ENCODE measurements around the gene KIF13A.
"Not testable (repeated sequence)": the region's sequence is repeated elsewhere in the genome, so short reads cannot be mapped to it uniquely, and the experiment has no call there.

The KIF13A gene

GRCh38 chr6:17894905-17895304 is 92.5 kb downstream of the KIF13A start:
- H3K27ac ChIP-seq (ENCODE audit: low read depth, low read length): no peak overlapping the region
- no peak overlapping the region for H3K9ac ChIP-seq (ENCODE audit: low read length)
- H3K27me3 ChIP-seq (ENCODE audit: control insufficient read depth, insufficient read depth, low read length): no peaks in the 10 kb centered on the region
- H3K4me1 ChIP-seq (ENCODE audit: control insufficient read depth, insufficient read depth, low read length): no peaks in the 10 kb centered on the region
- no peak overlapping the region for H3K4me3 ChIP-seq (ENCODE audit: low read depth, low read length)
- H3K9me3 ChIP-seq (ENCODE audit: control insufficient read depth, insufficient read depth, low read depth, low read length): peaks cover 24% of the 10 kb centered on the region
- peaks cover 37% of the 10 kb centered on the region for H3K36me3 ChIP-seq (ENCODE audit: control insufficient read depth, insufficient read depth, low read length)

- Histone ChIP-seq H3K9ac (ENCODE audit: low read length) (no peak overlapping the region), H3K4me3 (ENCODE audit: low read depth, low read length) (no peak overlapping the region), H3K36me3 (ENCODE audit: control insufficient read depth, insufficient read depth, low read length) (peaks cover 37% of the 10 kb centered on the region), H3K27ac (ENCODE audit: low read depth, low read length) (no peak overlapping the region), H3K9me3 (ENCODE audit: control insufficient read depth, insufficient read depth, low read depth, low read length) (peaks cover 24% of the 10 kb centered on the region), H3K4me1 (ENCODE audit: control insufficient read depth, insufficient read depth, low read length) (no peaks in the 10 kb centered on the region), H3K27me3 (ENCODE audit: control insufficient read depth, insufficient read depth, low read length) (no peaks in the 10 kb centered on the region)
These were observed 93.2 kb downstream of the KIF13A start for GRCh38 chr6:17894191-17894590.

- Histone ChIP-seq H3K4me3 (ENCODE audit: low read depth, low read length) (no peak overlapping the region), H3K27ac (ENCODE audit: low read depth, low read length) (no peak overlapping the region), H3K36me3 (ENCODE audit: control insufficient read depth, insufficient read depth, low read length) (peaks cover 29% of the 10 kb centered on the region), H3K9ac (ENCODE audit: low read length) (no peak overlapping the region), H3K27me3 (ENCODE audit: control insufficient read depth, insufficient read depth, low read length) (no peaks in the 10 kb centered on the region), H3K9me3 (ENCODE audit: control insufficient read depth, insufficient read depth, low read depth, low read length) (peaks cover 23% of the 10 kb centered on the region), H3K4me1 (ENCODE audit: control insufficient read depth, insufficient read depth, low read length) (no peaks in the 10 kb centered on the region)
These were observed 95.2 kb downstream of the KIF13A start for GRCh38 chr6:17892097-17892686.

GRCh38 chr6:17890309-17890708 is 97.1 kb downstream of the KIF13A start:
- H3K27me3 ChIP-seq (ENCODE audit: control insufficient read depth, insufficient read depth, low read length): no peaks in the 10 kb centered on the region
- H3K27ac ChIP-seq (ENCODE audit: low read depth, low read length): no peak overlapping the region
- H3K9me3 ChIP-seq (ENCODE audit: control insufficient read depth, insufficient read depth, low read depth, low read length): peaks cover 13% of the 10 kb centered on the region
- H3K36me3 ChIP-seq (ENCODE audit: control insufficient read depth, insufficient read depth, low read length): peaks cover 12% of the 10 kb centered on the region
- H3K9ac ChIP-seq (ENCODE audit: low read length): no peak overlapping the region
- H3K4me3 ChIP-seq (ENCODE audit: low read depth, low read length): no peak overlapping the region
- no peaks in the 10 kb centered on the region for H3K4me1 ChIP-seq (ENCODE audit: control insufficient read depth, insufficient read depth, low read length)

GRCh38 chr6:17889777-17890176 is 97.7 kb downstream of the KIF13A start:
- H3K36me3 ChIP-seq (ENCODE audit: control insufficient read depth, insufficient read depth, low read length); H3K27me3 ChIP-seq (ENCODE audit: control insufficient read depth, insufficient read depth, low read length); H3K9me3 ChIP-seq (ENCODE audit: control insufficient read depth, insufficient read depth, low read depth, low read length); H3K9ac ChIP-seq (ENCODE audit: low read length); H3K4me3 ChIP-seq (ENCODE audit: low read depth, low read length); H3K4me1 ChIP-seq (ENCODE audit: control insufficient read depth, insufficient read depth, low read length); H3K27ac ChIP-seq (ENCODE audit: low read depth, low read length): not testable (repeated sequence)

GRCh38 chr6:17886891-17887290 is 100.5 kb downstream of the KIF13A start:
- Histone ChIP-seq H3K36me3 (ENCODE audit: control insufficient read depth, insufficient read depth, low read length) (no peaks in the 10 kb centered on the region), H3K4me3 (ENCODE audit: low read depth, low read length) (no peak overlapping the region), H3K9me3 (ENCODE audit: control insufficient read depth, insufficient read depth, low read depth, low read length) (no peaks in the 10 kb centered on the region), H3K4me1 (ENCODE audit: control insufficient read depth, insufficient read depth, low read length) (no peaks in the 10 kb centered on the region), H3K27me3 (ENCODE audit: control insufficient read depth, insufficient read depth, low read length) (no peaks in the 10 kb centered on the region), H3K27ac (ENCODE audit: low read depth, low read length) (no peak overlapping the region), H3K9ac (ENCODE audit: low read length) (no peak overlapping the region)

GRCh38 chr6:17885889-17886576 is 101.4 kb downstream of the KIF13A start:
- Histone ChIP-seq H3K27me3 (ENCODE audit: control insufficient read depth, insufficient read depth, low read length) (no peaks in the 10 kb centered on the region), H3K4me1 (ENCODE audit: control insufficient read depth, insufficient read depth, low read length) (no peaks in the 10 kb centered on the region)

GRCh38 chr6:17884498-17885478 is 102.6 kb downstream of the KIF13A start:
- Histone ChIP-seq H3K36me3 (ENCODE audit: control insufficient read depth, insufficient read depth, low read length) (no peaks in the 10 kb centered on the region), H3K27me3 (ENCODE audit: control insufficient read depth, insufficient read depth, low read length) (no peaks in the 10 kb centered on the region), H3K9me3 (ENCODE audit: control insufficient read depth, insufficient read depth, low read depth, low read length) (no peaks in the 10 kb centered on the region), H3K4me1 (ENCODE audit: control insufficient read depth, insufficient read depth, low read length) (no peaks in the 10 kb centered on the region), H3K9ac (ENCODE audit: low read length) (no peak overlapping the region), H3K4me3 (ENCODE audit: low read depth, low read length) (no peak overlapping the region), H3K27ac (ENCODE audit: low read depth, low read length) (no peak overlapping the region)

More at GRCh38 chr6:17885889-17886576, 101.4 kb downstream of the KIF13A start:
- Histone ChIP-seq H3K27ac (ENCODE audit: low read depth, low read length) (no peak overlapping the region), H3K9me3 (ENCODE audit: control insufficient read depth, insufficient read depth, low read depth, low read length) (no peaks in the 10 kb centered on the region), H3K9ac (ENCODE audit: low read length) (no peak overlapping the region), H3K36me3 (ENCODE audit: control insufficient read depth, insufficient read depth, low read length) (no peaks in the 10 kb centered on the region), H3K4me3 (ENCODE audit: low read depth, low read length) (no peak overlapping the region)

- no peaks in the 10 kb centered on the region for H3K4me1 ChIP-seq (ENCODE audit: control insufficient read depth, insufficient read depth, low read length)
- H3K4me3 ChIP-seq (ENCODE audit: low read depth, low read length): no peak overlapping the region
- H3K36me3 ChIP-seq (ENCODE audit: control insufficient read depth, insufficient read depth, low read length): no peaks in the 10 kb centered on the region
- no peaks in the 10 kb centered on the region for H3K9me3 ChIP-seq (ENCODE audit: control insufficient read depth, insufficient read depth, low read depth, low read length)
- H3K9ac ChIP-seq (ENCODE audit: low read length): no peak overlapping the region
- no peak overlapping the region for H3K27ac ChIP-seq (ENCODE audit: low read depth, low read length)
- H3K27me3 ChIP-seq (ENCODE audit: control insufficient read depth, insufficient read depth, low read length): no peaks in the 10 kb centered on the region
These were observed 103.6 kb downstream of the KIF13A start for GRCh38 chr6:17883665-17884497.

GRCh38 chr6:17881085-17881858 is 106.2 kb downstream of the KIF13A start:
- H3K27me3 ChIP-seq (ENCODE audit: control insufficient read depth, insufficient read depth, low read length): no peaks in the 10 kb centered on the region
- no peaks in the 10 kb centered on the region for H3K36me3 ChIP-seq (ENCODE audit: control insufficient read depth, insufficient read depth, low read length)
- 0 out of 2 replicates have a peak, but pooled peaks cover under 1% of the 10 kb centered on the region for H3K4me1 ChIP-seq (ENCODE audit: control insufficient read depth, insufficient read depth, low read length)
- no peak overlapping the region for H3K9ac ChIP-seq (ENCODE audit: low read length)
- no peak overlapping the region for H3K27ac ChIP-seq (ENCODE audit: low read depth, low read length)
- no peak overlapping the region for H3K4me3 ChIP-seq (ENCODE audit: low read depth, low read length)
- H3K9me3 ChIP-seq (ENCODE audit: control insufficient read depth, insufficient read depth, low read depth, low read length): no peaks in the 10 kb centered on the region
